SK-N-SH treated with all-trans-retinoic acid at 6 μM for 48 hours (cell line): ENCODE data around the gene PCBP3.
"Not testable (repeated sequence)": the region's sequence is repeated elsewhere in the genome, so short reads cannot be mapped to it uniquely, and the experiment has no call there.

Source experiments
- ESRRG ChIP-seq: fragments of 250-450 bp; sonication (Bioruptor Pico); IDR thresholded peaks from 2 replicates; pipeline ENCODE4 v1.6.1; 2021; ENCODE audit warnings: mild to moderate bottlenecking
- ISL1 ChIP-seq: fragments of 250-450 bp; sonication (Bioruptor Pico); IDR thresholded peaks from 2 replicates; pipeline ENCODE4 v2.1.2; 2022; ENCODE audit warnings: mild to moderate bottlenecking, moderate library complexity
- OSR1 ChIP-seq: fragments of 250-450 bp; sonication (Bioruptor Pico); IDR thresholded peaks from 2 replicates; pipeline ENCODE4 v1.8.0; 2022; ENCODE audit warnings: moderate library complexity, mild to moderate bottlenecking, inconsistent platforms
- PATZ1 ChIP-seq: fragments of 250-450 bp; sonication (Bioruptor Pico); IDR thresholded peaks from 2 replicates; pipeline ENCODE4 v1.8.0; 2020; ENCODE audit warnings: mild to moderate bottlenecking, moderate library complexity, borderline replicate concordance
- POU6F1 ChIP-seq: fragments of 250-450 bp; sonication (Bioruptor Pico); IDR thresholded peaks from 2 replicates; pipeline ENCODE4 v1.8.0; 2021; ENCODE audit warnings: low read depth, mild to moderate bottlenecking, moderate library complexity, borderline replicate concordance
- RARB ChIP-seq: fragments of 250-450 bp; sonication (Bioruptor Pico); IDR thresholded peaks from 2 replicates; pipeline ENCODE4 v1.8.0; 2021; ENCODE audit warnings: mild to moderate bottlenecking, moderate library complexity
- TOX ChIP-seq: fragments of 250-450 bp; sonication (Bioruptor Pico); IDR thresholded peaks from 2 replicates; pipeline ENCODE4 v1.8.0; 2021; ENCODE audit warnings: mild to moderate bottlenecking, moderate library complexity, borderline replicate concordance
- ZFP3 ChIP-seq: fragments of 250-450 bp; sonication (Bioruptor Pico); IDR thresholded peaks from 2 replicates; pipeline ENCODE4 v1.5.0; 2020; ENCODE audit warnings: mild to moderate bottlenecking, moderate library complexity
- ZFP30 ChIP-seq: fragments of 450-650 bp; formaldehyde crosslinking; IDR thresholded peaks from 2 replicates; pipeline ENCODE4 v1.5.0; 2022; ENCODE audit warnings: mild to moderate bottlenecking, moderate library complexity
- ZNF565 ChIP-seq: fragments of 450-650 bp; formaldehyde crosslinking; conservative IDR thresholded peaks from 2 replicates; pipeline ENCODE4 v1.5.0; 2020; ENCODE audit warnings: low read depth, mild to moderate bottlenecking, moderate library complexity
- ZNF70 ChIP-seq: fragments of 450-650 bp; formaldehyde crosslinking; IDR thresholded peaks from 2 replicates; pipeline ENCODE4 v1.5.0; 2020; ENCODE audit warnings: mild to moderate bottlenecking, moderate library complexity

GRCh38 chr21:45710306-45710705, 66.8 kb downstream of the PCBP3 start:
- not testable (repeated sequence) for TF ChIP-seq PATZ1 (CRISPR knock-in tag); ISL1 (CRISPR knock-in tag); ZNF70 (CRISPR knock-in tag); ZFP3 (CRISPR knock-in tag); TOX (CRISPR knock-in tag); ZFP30; ESRRG; POU6F1 (CRISPR knock-in tag); ZNF565 (CRISPR knock-in tag); RARB (CRISPR knock-in tag); OSR1
